ENCODE results near the gene SH3TC1.

Gene SH3TC1

DNA sequence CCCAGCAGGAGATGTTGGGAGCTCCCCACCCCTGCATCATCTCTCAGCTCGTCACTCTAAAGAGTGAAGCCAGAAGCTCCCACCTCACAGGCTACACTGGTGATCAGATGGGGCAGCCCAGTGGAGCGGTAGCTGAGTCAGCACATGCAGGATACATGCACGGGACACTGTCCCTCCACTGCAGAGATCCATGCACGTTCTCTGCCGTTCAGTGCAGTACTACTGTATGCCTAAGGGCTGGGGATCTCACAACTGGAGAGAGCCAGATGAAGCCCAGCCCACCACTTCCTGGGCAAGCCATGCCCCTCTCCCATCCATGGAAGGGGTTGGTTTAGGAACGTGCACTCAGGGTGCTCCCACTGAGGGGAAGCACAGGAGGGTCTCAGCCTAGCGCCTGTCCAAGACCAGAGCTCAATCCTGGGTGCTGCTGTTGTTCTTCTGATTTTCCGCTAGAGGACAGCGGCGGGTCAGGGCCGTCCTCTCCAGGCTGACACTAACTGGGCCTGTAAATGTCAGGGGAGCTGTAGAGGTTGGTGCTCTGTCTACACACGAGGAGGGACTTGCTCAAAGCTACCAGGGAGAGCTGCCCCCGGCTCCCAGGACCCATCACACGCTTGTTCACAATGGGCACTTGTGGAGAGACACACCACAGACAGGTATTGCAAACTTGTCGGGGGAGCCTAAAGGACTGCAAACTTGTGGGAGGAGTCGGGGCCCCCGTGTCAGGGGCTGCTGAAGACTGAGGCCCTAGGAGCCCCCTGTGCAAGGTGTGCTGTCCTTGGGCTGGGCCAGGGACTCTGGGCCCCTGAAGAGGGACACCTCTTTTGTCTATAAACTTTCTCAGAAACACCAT is 22.3 kb upstream of the SH3TC1 start:
- Histone ChIP-seq H3K9me3 (ENCODE audit: control insufficient read depth, insufficient read depth, low read length) (no peaks in the 10 kb centered on the region), H3K36me3 (ENCODE audit: control insufficient read depth, insufficient read depth, low read length) (no peaks in the 10 kb centered on the region), H3K27me3 (ENCODE audit: control insufficient read depth, insufficient read depth, low read length) (no peaks in the 10 kb centered on the region), H3K4me1 (ENCODE audit: control insufficient read depth, insufficient read depth, low read length) (no peaks in the 10 kb centered on the region), H3K9ac (ENCODE audit: low read depth, low read length) (no peak overlapping the region), H3K4me3 (ENCODE audit: low read depth, low read length) (no peak overlapping the region)

DNA sequence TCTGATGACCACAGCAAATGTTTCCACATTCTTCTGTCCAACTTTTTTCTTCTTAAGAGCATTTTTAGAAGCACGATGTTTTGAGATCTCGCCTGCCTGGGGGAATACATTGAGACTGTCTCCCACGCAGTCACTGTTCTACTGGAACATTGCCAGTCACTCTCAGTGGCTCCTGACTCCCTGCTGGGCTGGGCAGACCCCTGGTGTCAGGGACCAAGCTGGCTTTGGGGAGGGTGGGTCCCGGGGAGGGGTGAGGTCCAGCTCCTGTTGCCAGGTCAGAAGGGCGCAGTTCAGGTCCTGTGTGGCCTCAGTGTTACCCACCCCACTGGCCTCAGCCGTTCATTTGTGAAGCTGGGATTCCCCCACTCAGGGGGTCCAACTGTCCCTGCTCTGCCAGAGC is 21.5 kb upstream of the SH3TC1 start:
- no peaks in the 10 kb centered on the region for H3K36me3 ChIP-seq (ENCODE audit: control insufficient read depth, insufficient read depth, low read length)
- H3K27me3 ChIP-seq (ENCODE audit: control insufficient read depth, insufficient read depth, low read length), result no peaks in the 10 kb centered on the region
- H3K4me1 ChIP-seq (ENCODE audit: control insufficient read depth, insufficient read depth, low read length), result no peaks in the 10 kb centered on the region
- no peaks in the 10 kb centered on the region for H3K9me3 ChIP-seq (ENCODE audit: control insufficient read depth, insufficient read depth, low read length)
- H3K4me3 ChIP-seq (ENCODE audit: low read depth, low read length), result no peak overlapping the region
- no peak overlapping the region for H3K9ac ChIP-seq (ENCODE audit: low read depth, low read length)

DNA sequence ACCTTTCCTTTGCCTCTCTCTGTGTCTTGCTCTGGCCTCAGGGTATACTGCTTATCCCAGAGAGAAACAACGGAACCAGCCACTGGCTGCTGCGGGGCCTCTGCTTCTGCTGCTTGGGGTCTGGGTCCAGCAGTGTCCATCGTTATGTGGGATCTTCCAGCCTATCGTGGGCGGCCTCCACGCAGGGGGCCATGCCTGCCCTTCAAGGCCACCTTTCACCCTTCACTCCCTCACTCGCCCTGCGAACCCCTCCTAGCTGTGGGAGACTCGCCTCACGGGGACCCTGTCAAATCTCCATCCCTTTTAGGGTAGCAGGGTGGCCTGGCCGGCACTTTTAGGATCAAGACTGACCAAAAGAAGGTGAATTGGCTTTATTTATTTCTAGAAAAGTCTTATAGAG is 21.1 kb upstream of the SH3TC1 start:
- Histone ChIP-seq H3K9ac (ENCODE audit: low read depth, low read length) (no peak overlapping the region), H3K27me3 (ENCODE audit: control insufficient read depth, insufficient read depth, low read length) (no peaks in the 10 kb centered on the region), H3K4me3 (ENCODE audit: low read depth, low read length) (no peak overlapping the region), H3K4me1 (ENCODE audit: control insufficient read depth, insufficient read depth, low read length) (no peaks in the 10 kb centered on the region), H3K9me3 (ENCODE audit: control insufficient read depth, insufficient read depth, low read length) (no peaks in the 10 kb centered on the region), H3K36me3 (ENCODE audit: control insufficient read depth, insufficient read depth, low read length) (no peaks in the 10 kb centered on the region)

DNA sequence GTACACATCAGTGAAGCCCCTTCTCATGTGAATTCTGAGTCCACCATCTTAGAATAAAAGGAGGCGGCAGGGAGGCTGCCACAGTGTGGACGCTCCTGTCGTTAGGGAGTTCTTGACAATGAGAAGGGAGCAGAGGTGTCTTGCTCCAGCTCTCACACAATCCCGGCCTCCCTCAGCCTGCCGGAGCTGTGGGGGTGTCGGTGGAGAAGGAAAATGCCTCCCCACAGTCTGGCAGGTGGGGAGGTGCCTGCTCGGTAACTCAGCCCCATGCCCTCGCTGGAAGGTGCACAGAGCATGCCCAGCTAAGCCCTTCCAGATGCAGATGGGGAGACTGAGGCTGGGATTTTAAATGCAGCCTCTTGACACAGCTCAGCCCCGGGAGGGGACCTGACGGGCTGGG is 20.0 kb upstream of the SH3TC1 start:
- Histone ChIP-seq H3K4me3 (ENCODE audit: low read depth, low read length) (no peak overlapping the region), H3K4me1 (ENCODE audit: control insufficient read depth, insufficient read depth, low read length) (no peaks in the 10 kb centered on the region), H3K9me3 (ENCODE audit: control insufficient read depth, insufficient read depth, low read length) (no peaks in the 10 kb centered on the region), H3K27me3 (ENCODE audit: control insufficient read depth, insufficient read depth, low read length) (no peaks in the 10 kb centered on the region), H3K36me3 (ENCODE audit: control insufficient read depth, insufficient read depth, low read length) (no peaks in the 10 kb centered on the region), H3K9ac (ENCODE audit: low read depth, low read length) (no peak overlapping the region)

DNA sequence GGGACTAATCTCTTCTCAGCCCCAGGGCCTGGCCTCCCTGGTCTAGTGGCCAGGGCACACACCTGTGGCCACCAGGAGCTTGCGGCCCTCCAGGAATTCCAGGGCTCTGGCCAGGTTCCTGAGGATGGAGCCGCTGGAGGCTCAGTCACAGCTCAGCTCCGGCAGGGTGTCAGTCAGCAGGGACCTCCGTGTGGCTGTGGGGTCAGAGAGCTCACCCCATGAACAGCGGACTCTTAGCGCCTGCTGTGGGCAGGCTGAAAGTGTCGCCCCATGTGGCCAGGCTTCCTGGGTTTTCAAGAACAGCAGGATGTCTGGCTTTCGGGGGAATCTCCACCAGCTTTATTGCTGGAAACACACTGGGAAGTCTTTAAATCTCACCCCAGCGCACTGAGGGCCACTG is 19.3 kb upstream of the SH3TC1 start:
- no peaks in the 10 kb centered on the region for H3K4me1 ChIP-seq (ENCODE audit: control insufficient read depth, insufficient read depth, low read length)
- H3K9ac ChIP-seq (ENCODE audit: low read depth, low read length), result no peak overlapping the region
- no peaks in the 10 kb centered on the region for H3K36me3 ChIP-seq (ENCODE audit: control insufficient read depth, insufficient read depth, low read length)
- no peaks in the 10 kb centered on the region for H3K27me3 ChIP-seq (ENCODE audit: control insufficient read depth, insufficient read depth, low read length)
- no peaks in the 10 kb centered on the region for H3K9me3 ChIP-seq (ENCODE audit: control insufficient read depth, insufficient read depth, low read length)
- H3K4me3 ChIP-seq (ENCODE audit: low read depth, low read length), result no peak overlapping the region

DNA sequence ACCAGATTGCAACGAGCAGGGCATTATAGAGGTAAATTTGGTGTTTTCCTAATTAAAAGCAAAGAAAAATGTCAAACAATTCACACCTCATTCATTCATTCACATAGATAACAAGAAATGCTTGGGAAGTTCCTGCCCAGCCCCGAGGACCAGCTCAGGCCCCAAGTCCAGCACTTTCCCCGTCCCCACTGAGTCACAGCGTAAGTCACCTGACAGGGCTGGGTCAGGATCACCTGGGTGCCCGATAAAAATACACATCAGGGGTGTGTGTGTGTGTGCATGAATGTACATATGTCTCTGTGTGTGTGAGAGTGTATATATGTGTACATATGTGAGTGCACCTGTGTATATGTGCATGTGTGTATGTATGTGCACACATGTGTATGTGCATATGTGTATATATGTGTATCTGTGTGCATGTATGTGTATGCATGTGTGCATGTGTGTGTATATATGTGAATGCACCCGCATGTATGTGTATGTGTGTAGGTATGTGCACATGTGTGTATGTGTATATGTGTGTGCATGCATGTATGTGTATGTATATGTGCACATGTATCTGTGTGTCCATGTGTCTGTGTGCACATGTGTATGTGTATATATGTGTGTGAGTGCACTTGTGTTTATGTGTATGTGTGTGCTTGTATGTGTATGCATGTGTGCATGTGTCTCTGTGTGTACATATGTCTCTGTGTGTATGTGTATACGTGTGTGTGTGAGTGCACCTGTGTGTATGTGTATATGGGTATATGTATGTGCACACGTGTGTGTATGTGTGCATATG is 18.6 kb upstream of the SH3TC1 start:
- H3K4me3 ChIP-seq (ENCODE audit: low read depth, low read length), result no peak overlapping the region
- H3K9me3 ChIP-seq (ENCODE audit: control insufficient read depth, insufficient read depth, low read length), result no peaks in the 10 kb centered on the region
- H3K9ac ChIP-seq (ENCODE audit: low read depth, low read length), result no peak overlapping the region
- no peaks in the 10 kb centered on the region for H3K4me1 ChIP-seq (ENCODE audit: control insufficient read depth, insufficient read depth, low read length)
- no peaks in the 10 kb centered on the region for H3K27me3 ChIP-seq (ENCODE audit: control insufficient read depth, insufficient read depth, low read length)
- no peaks in the 10 kb centered on the region for H3K36me3 ChIP-seq (ENCODE audit: control insufficient read depth, insufficient read depth, low read length)

DNA sequence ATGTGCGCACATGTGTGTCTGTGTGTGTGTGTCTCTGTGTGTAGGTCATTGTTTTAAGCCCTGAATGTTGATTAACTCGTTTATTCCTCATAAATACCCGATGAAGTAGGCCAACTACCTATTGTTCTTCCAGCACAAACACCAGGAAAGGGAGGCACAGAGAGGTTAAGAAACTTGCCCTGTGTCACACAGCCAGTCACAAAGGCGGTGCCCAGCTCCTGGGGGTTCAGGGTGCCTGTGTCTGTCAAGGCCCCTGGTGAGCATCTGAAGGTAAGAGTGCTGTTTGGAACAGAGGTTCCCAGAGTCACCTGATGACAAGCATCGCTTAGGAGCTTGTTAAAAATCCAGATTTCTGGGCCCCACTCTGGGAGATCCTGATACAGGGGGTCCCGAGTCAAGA is 18.0 kb upstream of the SH3TC1 start:
- Histone ChIP-seq H3K9ac (ENCODE audit: low read depth, low read length) (no peak overlapping the region), H3K27me3 (ENCODE audit: control insufficient read depth, insufficient read depth, low read length) (no peaks in the 10 kb centered on the region), H3K36me3 (ENCODE audit: control insufficient read depth, insufficient read depth, low read length) (no peaks in the 10 kb centered on the region), H3K4me3 (ENCODE audit: low read depth, low read length) (no peak overlapping the region), H3K4me1 (ENCODE audit: control insufficient read depth, insufficient read depth, low read length) (no peaks in the 10 kb centered on the region), H3K9me3 (ENCODE audit: control insufficient read depth, insufficient read depth, low read length) (no peaks in the 10 kb centered on the region)

DNA sequence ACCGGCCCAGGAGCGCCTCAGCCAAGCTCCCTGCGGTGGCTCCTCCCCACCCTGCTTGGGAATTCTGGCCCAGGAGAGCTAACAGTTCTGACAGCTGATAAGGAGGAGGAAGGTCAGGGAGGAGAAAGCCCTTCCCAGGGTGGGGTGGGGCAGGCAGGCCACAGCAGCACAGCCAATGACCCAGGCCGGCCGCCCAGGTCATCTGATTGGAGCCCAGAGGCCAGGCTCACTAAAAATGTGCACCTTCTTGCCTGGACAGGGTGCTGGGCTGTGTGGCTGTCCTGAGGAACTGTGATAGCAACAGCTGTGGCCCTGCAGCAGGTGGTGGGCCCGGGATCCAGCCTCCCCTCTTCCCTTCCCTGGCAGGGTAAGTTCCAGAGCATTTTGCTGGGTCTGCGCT is 17.2 kb upstream of the SH3TC1 start:
- Histone ChIP-seq H3K36me3 (ENCODE audit: control insufficient read depth, insufficient read depth, low read length) (no peaks in the 10 kb centered on the region), H3K27me3 (ENCODE audit: control insufficient read depth, insufficient read depth, low read length) (no peaks in the 10 kb centered on the region), H3K4me1 (ENCODE audit: control insufficient read depth, insufficient read depth, low read length) (no peaks in the 10 kb centered on the region), H3K4me3 (ENCODE audit: low read depth, low read length) (no peak overlapping the region), H3K9ac (ENCODE audit: low read depth, low read length) (no peak overlapping the region), H3K9me3 (ENCODE audit: control insufficient read depth, insufficient read depth, low read length) (no peaks in the 10 kb centered on the region)

DNA sequence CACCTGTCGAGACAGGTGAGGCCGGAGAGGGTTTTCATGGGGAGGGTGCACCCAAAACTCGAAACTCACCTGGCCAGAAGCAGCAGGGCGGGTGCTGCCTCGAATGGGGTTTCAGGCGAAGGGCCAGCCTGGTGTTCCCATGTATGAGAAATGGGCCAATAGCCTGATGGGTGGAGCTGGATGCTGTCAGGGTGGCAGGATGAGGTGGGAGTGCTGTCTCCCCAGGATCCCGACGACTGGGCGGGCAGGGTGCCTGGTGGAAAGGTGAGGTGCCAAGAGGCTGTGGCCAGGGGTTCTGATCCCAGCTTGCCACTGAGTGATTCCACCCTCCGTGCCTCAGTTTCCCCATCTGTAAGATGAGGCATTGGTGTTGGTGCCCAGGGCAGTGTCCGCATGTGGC is 16.8 kb upstream of the SH3TC1 start:
- H3K27me3 ChIP-seq (ENCODE audit: control insufficient read depth, insufficient read depth, low read length), result no peaks in the 10 kb centered on the region
- no peaks in the 10 kb centered on the region for H3K9me3 ChIP-seq (ENCODE audit: control insufficient read depth, insufficient read depth, low read length)
- H3K9ac ChIP-seq (ENCODE audit: low read depth, low read length), result no peak overlapping the region

DNA sequence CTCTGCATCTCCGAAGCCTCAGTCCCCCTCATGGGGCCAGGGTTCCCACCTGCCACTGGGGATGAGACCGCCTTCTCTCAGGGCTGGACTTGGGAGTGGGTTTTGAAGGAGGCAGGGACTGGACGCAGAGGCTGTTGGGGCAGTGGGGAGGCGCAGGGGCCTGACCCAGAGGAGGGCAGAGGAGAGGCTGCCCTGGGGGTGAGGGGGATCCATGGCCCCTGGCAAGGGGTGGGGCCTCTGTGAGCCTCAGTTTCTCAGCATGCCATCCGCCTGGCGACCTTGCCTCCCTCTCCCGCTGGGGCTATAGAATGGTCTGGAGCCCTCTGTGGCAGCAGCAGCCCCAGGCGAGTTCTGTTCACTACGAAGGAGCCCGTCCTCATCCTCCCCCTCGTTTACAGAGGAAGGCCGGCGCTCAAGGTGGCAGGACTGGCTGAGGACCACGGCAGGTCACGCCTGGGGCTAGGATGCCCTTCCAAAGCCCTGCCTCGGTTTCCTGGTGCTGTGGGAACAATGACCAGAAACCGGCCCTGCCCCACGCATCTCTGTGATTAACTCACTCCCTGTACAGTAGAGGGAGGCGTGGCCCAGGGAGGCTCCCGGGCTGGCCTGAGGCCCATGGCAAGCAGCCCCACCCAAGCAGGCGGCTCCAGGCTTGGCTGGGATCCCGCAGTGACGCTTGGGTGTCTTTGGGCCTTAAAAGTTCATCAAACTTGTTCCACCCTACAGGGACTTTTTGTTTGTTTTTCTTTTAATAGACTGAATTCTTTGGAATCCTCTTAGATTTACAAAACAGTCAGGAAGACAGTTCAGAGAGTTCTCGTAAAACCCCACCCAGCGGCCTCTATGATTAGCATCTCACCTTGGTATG is 16.0 kb upstream of the SH3TC1 start:
- Histone ChIP-seq H3K4me3 (ENCODE audit: low read depth, low read length) (no peak overlapping the region), H3K36me3 (ENCODE audit: control insufficient read depth, insufficient read depth, low read length) (no peaks in the 10 kb centered on the region), H3K9ac (ENCODE audit: low read depth, low read length) (no peak overlapping the region), H3K4me1 (ENCODE audit: control insufficient read depth, insufficient read depth, low read length) (no peaks in the 10 kb centered on the region), H3K9me3 (ENCODE audit: control insufficient read depth, insufficient read depth, low read length) (no peaks in the 10 kb centered on the region), H3K27me3 (ENCODE audit: control insufficient read depth, insufficient read depth, low read length) (no peaks in the 10 kb centered on the region)

More for the DNA sequence above, 16.8 kb upstream of the SH3TC1 start:
- H3K36me3 ChIP-seq (ENCODE audit: control insufficient read depth, insufficient read depth, low read length), result no peaks in the 10 kb centered on the region
- H3K4me3 ChIP-seq (ENCODE audit: low read depth, low read length), result no peak overlapping the region
- no peaks in the 10 kb centered on the region for H3K4me1 ChIP-seq (ENCODE audit: control insufficient read depth, insufficient read depth, low read length)

DNA sequence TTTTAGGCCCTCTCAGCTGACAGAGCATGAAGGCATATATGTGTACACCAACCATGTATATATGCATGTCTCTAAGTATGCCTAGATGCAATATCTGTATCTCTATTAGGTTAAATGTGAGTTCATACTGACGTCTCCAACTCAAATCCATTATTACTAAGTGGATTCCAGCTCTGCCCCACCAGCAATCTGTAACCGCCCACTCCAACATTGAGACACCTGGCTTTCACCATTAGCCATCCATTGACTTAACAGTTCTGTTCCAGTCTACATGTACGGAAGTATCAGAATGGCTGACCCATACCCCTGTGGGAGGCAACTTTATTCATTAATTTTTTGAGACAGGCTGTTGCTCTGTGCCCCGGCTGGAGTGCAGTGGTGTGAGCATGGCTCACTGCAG is 15.0 kb upstream of the SH3TC1 start:
- Histone ChIP-seq H3K4me1 (ENCODE audit: control insufficient read depth, insufficient read depth, low read length) (no peaks in the 10 kb centered on the region), H3K4me3 (ENCODE audit: low read depth, low read length) (no peak overlapping the region), H3K27me3 (ENCODE audit: control insufficient read depth, insufficient read depth, low read length) (no peaks in the 10 kb centered on the region), H3K9me3 (ENCODE audit: control insufficient read depth, insufficient read depth, low read length) (no peaks in the 10 kb centered on the region), H3K36me3 (ENCODE audit: control insufficient read depth, insufficient read depth, low read length) (no peaks in the 10 kb centered on the region), H3K9ac (ENCODE audit: low read depth, low read length) (no peak overlapping the region)

All from iPS-15b (cell line).